ENCODE results near the gene ZBTB16. TPM values are rescaled to one million over a fixed set of nuclear protein-coding genes. Genes with fewer than 3 reads are reported as not detected.

Gene ZBTB16
- total and polyA plus RNA-seq, 12 donors: 18.3 to 108 (median 54.6) TPM

- TF ChIP-seq CTCF (IDR thresholded peaks at IDR 0.05): no peak
- 90 to 91% methylated on average over 11 of the region's 11 CpGs for WGBS, 2 donors
- intact Hi-C loops (cut with DNase I): loop anchor here in 5 of 10 donors (2.0 to 10.0 kb wide), 6 partner anchors 77 to 227 kb away; no protein-coding TSS in a partner anchor
These were observed 24.6 kb upstream of the ZBTB16 start for GRCh38 chr11:114034956-114035355.

GRCh38 chr11:114036147-114036811 lies 23.2 kb upstream of the ZBTB16 start:
- Histone ChIP-seq H3K9me3 (no peaks in the 10 kb centered on the region), H3K36me3 (no peaks in the 10 kb centered on the region), H3K27me3 (no peaks in the 10 kb centered on the region), H3K4me1 (peaks cover 0 to 19% (median 13%) of the 10 kb centered on the region in 9 donors), H3K27ac (peak overlapping the region in 9 of 10 donors; percentile 23 to 80 (median 67)), H3K4me3 (peak overlapping the region in 9 of 10 donors; percentile 15 to 58 (median 50))
- peak; percentile 92 to 97 (median 95) for ATAC-seq
- peak; percentile 84 to 89 for DNase-seq
- intact Hi-C loops (cut with DNase I): loop anchor here (1.0 to 10.0 kb wide), 13 partner anchors 17 to 226 kb away; partner anchors contain the start of gene ZBTB16 (in 1 of the 10)
- peak; percentile 70 to 98 (median 95) for TF ChIP-seq CTCF (IDR thresholded peaks at IDR 0.05)
- 2 to 5% methylated on average over 36 to 37 of the region's 37 CpGs for WGBS, 2 donors

More at GRCh38 chr11:114034956-114035355, 24.6 kb upstream of the ZBTB16 start:
- Histone ChIP-seq H3K9me3 (no peaks in the 10 kb centered on the region), H3K4me3 (no peak overlapping the region), H3K27ac (no peak overlapping the region), H3K27me3 (no peaks in the 10 kb centered on the region), H3K4me1 (peaks cover 0 to 19% (median 12%) of the 10 kb centered on the region in 9 donors), H3K36me3 (no peaks in the 10 kb centered on the region)
- DNase-seq: no peak
- no peak for ATAC-seq

GRCh38 chr11:114036958-114037357 lies 22.6 kb upstream of the ZBTB16 start:
- Histone ChIP-seq H3K4me3 (no peak overlapping the region), H3K27me3 (no peaks in the 10 kb centered on the region), H3K36me3 (no peaks in the 10 kb centered on the region), H3K4me1 (peaks cover 0 to 20% (median 13%) of the 10 kb centered on the region in 9 donors), H3K27ac (peak overlapping the region in 9 of 10 donors; percentile 23 to 80 (median 67)), H3K9me3 (no peaks in the 10 kb centered on the region)
- no peak for DNase-seq
- ATAC-seq: peak in 1 of 8 donors; percentile 1
- no peak for TF ChIP-seq CTCF (IDR thresholded peaks at IDR 0.05)
- 97 to 99% methylated on average over 3 of the region's 3 CpGs for whole genome bisulfite sequencing, 2 donors
- intact Hi-C loops (cut with DNase I): loop anchor here (1.0 to 10.0 kb wide), 13 partner anchors 16 to 225 kb away; partner anchors contain the start of gene ZBTB16 (in 1 of the 10)

GRCh38 chr11:114039551-114039950 lies 20.0 kb upstream of the ZBTB16 start:
- no peak overlapping the region for H3K27ac ChIP-seq
- H3K36me3 ChIP-seq: no peaks in the 10 kb centered on the region
- 88 to 94% methylated on average over 3 of the region's 3 CpGs for WGBS, 2 donors
- TF ChIP-seq CTCF (IDR thresholded peaks at IDR 0.05): no peak
- peaks cover 0 to 26% (median 21%) of the 10 kb centered on the region in 9 donors for H3K4me1 ChIP-seq
- H3K27me3 ChIP-seq: no peaks in the 10 kb centered on the region
- DNase-seq (no peak), ATAC-seq (no peak)
- intact Hi-C loops (cut with DNase I): loop anchor here in 5 of 10 donors (5.0 to 10.0 kb wide), 5 partner anchors 73 to 223 kb away; no protein-coding TSS in a partner anchor
- H3K4me3 ChIP-seq: no peak overlapping the region
- peaks cover 0 to 11% (median 0%) of the 10 kb centered on the region in 11 donors for H3K9me3 ChIP-seq

Measured in heart right ventricle (tissue), 16 donors.